Endodermal cell (in vitro differentiated cells): Measurements from ENCODE around the gene ZBTB45. TPM values are rescaled to one million over a fixed set of nuclear protein-coding genes. Genes with fewer than 3 reads are reported as not detected.
A peak's percentile ranks its signal among the peaks of the same experiment; 100 is the strongest.

Source experiments
- DNase-seq: peaks from one replicate; pipeline ENCODE4 v3.0.0-alpha.2; 2017
- H3K27ac ChIP-seq: 2 replicates; pipeline ENCODE4 v1.5.1; 2013; ENCODE audit warnings: mild to moderate bottlenecking, low read depth, low read length, moderate library complexity
- H3K27me3 ChIP-seq: 2 replicates; pipeline ENCODE4 v1.6.1; 2013; ENCODE audit warnings: mild to moderate bottlenecking, low read length, moderate library complexity; ENCODE audit not compliant: insufficient read depth, control insufficient read depth, poor library complexity, severe bottlenecking
- H3K36me3 ChIP-seq: 2 replicates; pipeline ENCODE4 v1.7.0; 2013; ENCODE audit warnings: mild to moderate bottlenecking, low read length, moderate library complexity; ENCODE audit not compliant: control insufficient read depth, insufficient read depth
- H3K4me1 ChIP-seq: one replicate; pipeline ENCODE4 v1.7.0; 2013; ENCODE audit warnings: low read length; ENCODE audit not compliant: control insufficient read depth, insufficient read depth
- H3K4me3 ChIP-seq: 2 replicates; pipeline ENCODE4 v1.5.1; 2013; ENCODE audit warnings: mild to moderate bottlenecking, low read length, moderate library complexity
- H3K9ac ChIP-seq: 2 replicates; pipeline ENCODE4 v1.6.1; 2013; ENCODE audit warnings: mild to moderate bottlenecking, low read length, moderate library complexity; ENCODE audit not compliant: poor library complexity, severe bottlenecking; ENCODE audit errors: extremely low read depth
- H3K9me3 ChIP-seq: 2 replicates; pipeline ENCODE4 v1.6.1; 2013; ENCODE audit warnings: mild to moderate bottlenecking, low read length, moderate library complexity; ENCODE audit not compliant: control insufficient read depth
- H3K27ac Mint-ChIP-seq: 2 replicates; pipeline ENCODE4 v1.8.0; 2020; ENCODE audit warnings: mixed read lengths
- H3K27me3 Mint-ChIP-seq: 2 replicates; pipeline ENCODE4 v1.8.0; 2021; ENCODE audit warnings: mild to moderate bottlenecking, mixed read lengths; ENCODE audit not compliant: insufficient read depth
- H3K36me3 Mint-ChIP-seq: 2 replicates; pipeline ENCODE4 v1.8.0; 2020; ENCODE audit warnings: low read depth, mixed read lengths
- H3K4me1 Mint-ChIP-seq: 2 replicates; pipeline ENCODE4 v1.8.0; 2020; ENCODE audit warnings: mixed read lengths
- H3K4me3 Mint-ChIP-seq: 2 replicates; pipeline ENCODE4 v1.8.0; 2020; ENCODE audit warnings: mild to moderate bottlenecking, moderate library complexity, mixed read lengths
- H3K9me3 Mint-ChIP-seq: 2 replicates; pipeline ENCODE4 v1.8.0; 2020; ENCODE audit warnings: mild to moderate bottlenecking, mixed read lengths
- CTCF ChIP-seq: fragments of 200-600 bp; sonication (generic); conservative IDR thresholded peaks from 2 replicates; pipeline ENCODE4 v1.5.0; 2021; ENCODE audit warnings: antibody characterized with exemption, mild to moderate bottlenecking
- WGBS, 2 experiments: methylation state at CpG; one replicate each; pipeline versions ENCODE4 v1.1.5 to v1.1.7; 2013; ENCODE audit warnings: missing lambda C conversion rate in 2 of 2, mixed read lengths in 1 of 2; ENCODE audit not compliant: insufficient coverage in 1 of 2, insufficient read length in 1 of 2; 5-methylcytosine and 5-hydroxymethylcytosine counted together
- total RNA-seq, 2 donors: library from RNA; stranded (reverse); fragmentation: NEBNext Ultra II Directional in 1 of 2; extraction: Animal tissue kit (Norgen Biotek cat#: 25700) in 1 of 2; gene quantifications; 2 replicates in 1 of 2; 3 replicates in 1 of 2; pipeline ENCODE4 v1.2.1, GENCODE V29; 2021

Gene ZBTB45
- total RNA-seq, 2 donors from 2014 or later: 19.0 to 19.4 TPM

GRCh38 chr19:58547323-58548312, 28.0 kb upstream of the ZBTB45 start:
- Histone ChIP-seq H3K27me3 (peaks cover 2% of the 10 kb centered on the region), H3K4me1 (peaks cover 4% of the 10 kb centered on the region), H3K27ac (no peak overlapping the region), H3K36me3 (peaks cover 74% of the 10 kb centered on the region), H3K4me3 (peak overlapping the region; percentile 100), H3K9me3 (no peaks in the 10 kb centered on the region), H3K9ac (no peak overlapping the region)
- Mint-ChIP-seq H3K27me3 (peaks cover 12% of the 10 kb centered on the region), H3K4me3 (peak overlapping the region; percentile 98), H3K4me1 (peaks cover 13% of the 10 kb centered on the region), H3K36me3 (peaks cover 60% of the 10 kb centered on the region), H3K27ac (peak overlapping the region; percentile 48), H3K9me3 (no peaks in the 10 kb centered on the region)
- TF ChIP-seq CTCF: no peak
- DNase-seq: no peak
- 94 to 96% methylated on average over 18 of the region's 18 CpGs for WGBS, 2 experiments

- H3K4me3 Mint-ChIP-seq: peak overlapping the region; percentile 98
- H3K4me1 Mint-ChIP-seq: peaks cover 13% of the 10 kb centered on the region
- H3K9me3 ChIP-seq: no peaks in the 10 kb centered on the region
- peaks cover 4% of the 10 kb centered on the region for H3K4me1 ChIP-seq
- TF ChIP-seq CTCF: no peak
- peaks cover 17% of the 10 kb centered on the region for H3K27me3 ChIP-seq
- peaks cover 59% of the 10 kb centered on the region for H3K36me3 ChIP-seq
- no peaks in the 10 kb centered on the region for H3K9me3 Mint-ChIP-seq
- peaks cover 51% of the 10 kb centered on the region for H3K36me3 Mint-ChIP-seq
- peaks cover 23% of the 10 kb centered on the region for H3K27me3 Mint-ChIP-seq
- peak overlapping the region; percentile 100 for H3K4me3 ChIP-seq
- H3K27ac Mint-ChIP-seq: peak overlapping the region; percentile 89
- no peak overlapping the region for H3K27ac ChIP-seq
- peak; percentile 50 for DNase-seq
- peak overlapping the region; percentile 87 for H3K9ac ChIP-seq
- 56 to 61% methylated on average over 1 of the region's 1 CpG for WGBS, 2 experiments
Measured at GRCh38 chr19:58546019-58546530, 26.5 kb upstream of the ZBTB45 start.

- H3K36me3 Mint-ChIP-seq: peaks cover 49% of the 10 kb centered on the region
- 12 to 13% methylated on average over 18 to 21 of the region's 21 CpGs for WGBS, 2 experiments
Measured at GRCh38 chr19:58545286-58546018, 25.8 kb upstream of the ZBTB45 start.

More at GRCh38 chr19:58545286-58546018, 25.8 kb upstream of the ZBTB45 start:
- Histone ChIP-seq H3K9me3 (no peaks in the 10 kb centered on the region), H3K27me3 (peaks cover 21% of the 10 kb centered on the region), H3K36me3 (peaks cover 53% of the 10 kb centered on the region), H3K9ac (peak overlapping the region; percentile 87), H3K27ac (no peak overlapping the region), H3K4me1 (peaks cover 4% of the 10 kb centered on the region), H3K4me3 (peak overlapping the region; percentile 100)
- peaks cover 13% of the 10 kb centered on the region for H3K4me1 Mint-ChIP-seq
- TF ChIP-seq CTCF: no peak
- no peaks in the 10 kb centered on the region for H3K9me3 Mint-ChIP-seq
- peaks cover 25% of the 10 kb centered on the region for H3K27me3 Mint-ChIP-seq
- DNase-seq: peak; percentile 52
- peak overlapping the region; percentile 98 for H3K4me3 Mint-ChIP-seq
- peak overlapping the region; percentile 89 for H3K27ac Mint-ChIP-seq
